ENCODE results near the gene DRD1.
"Not testable (repeated sequence)": the region's sequence is repeated elsewhere in the genome, so short reads cannot be mapped to it uniquely, and the experiment has no call there.

DRD1 gene

GRCh38 chr5:175460126-175460525 lies 16.1 kb upstream of the DRD1 start:
- Histone ChIP-seq H3K4me2 (no peak overlapping the region), H3K27me3 (ENCODE audit: insufficient read depth, low read depth) (no peaks in the 10 kb centered on the region), H3K4me1 (ENCODE audit: low read depth, poor library complexity, severe bottlenecking) (peaks cover 9% of the 10 kb centered on the region), H3K36me3 (ENCODE audit: insufficient read depth) (no peaks in the 10 kb centered on the region), H3K79me2 (ENCODE audit: insufficient read depth, low read depth) (no peaks in the 10 kb centered on the region), H2AFZ (ENCODE audit: low read depth) (no peak overlapping the region), H3K9ac (no peak overlapping the region), H3K27ac (no peak overlapping the region), H4K20me1 (ENCODE audit: insufficient read depth) (no peaks in the 10 kb centered on the region), H3K4me3 (IDR thresholded peaks at IDR 0.05; ENCODE audit: insufficient read depth, low read depth, low read length) (no peak overlapping the region)
- no peak for TF ChIP-seq CTCF (conservative IDR thresholded peaks at IDR 0.05; ENCODE audit: low read depth, low read length)

GRCh38 chr5:175457466-175457865 lies 13.5 kb upstream of the DRD1 start:
- TF ChIP-seq CTCF (conservative IDR thresholded peaks at IDR 0.05; ENCODE audit: low read depth, low read length), result no peak
- Histone ChIP-seq H3K36me3 (ENCODE audit: insufficient read depth) (no peaks in the 10 kb centered on the region), H2AFZ (ENCODE audit: low read depth) (no peak overlapping the region), H3K79me2 (ENCODE audit: insufficient read depth, low read depth) (no peaks in the 10 kb centered on the region), H4K20me1 (ENCODE audit: insufficient read depth) (no peaks in the 10 kb centered on the region), H3K4me2 (no peak overlapping the region), H3K27ac (no peak overlapping the region), H3K9ac (no peak overlapping the region), H3K4me1 (ENCODE audit: low read depth, poor library complexity, severe bottlenecking) (peaks cover 9% of the 10 kb centered on the region), H3K4me3 (IDR thresholded peaks at IDR 0.05; ENCODE audit: insufficient read depth, low read depth, low read length) (no peak overlapping the region), H3K27me3 (ENCODE audit: insufficient read depth, low read depth) (no peaks in the 10 kb centered on the region)

- Histone ChIP-seq H4K20me1 (ENCODE audit: insufficient read depth) (no peaks in the 10 kb centered on the region), H3K27ac (no peak overlapping the region), H3K36me3 (ENCODE audit: insufficient read depth) (no peaks in the 10 kb centered on the region), H3K79me2 (ENCODE audit: insufficient read depth, low read depth) (no peaks in the 10 kb centered on the region), H3K27me3 (ENCODE audit: insufficient read depth, low read depth) (no peaks in the 10 kb centered on the region), H3K4me2 (no peak overlapping the region), H2AFZ (ENCODE audit: low read depth) (no peak overlapping the region), H3K4me1 (ENCODE audit: low read depth, poor library complexity, severe bottlenecking) (peaks cover 9% of the 10 kb centered on the region), H3K9ac (no peak overlapping the region), H3K4me3 (IDR thresholded peaks at IDR 0.05; ENCODE audit: insufficient read depth, low read depth, low read length) (no peak overlapping the region)
- TF ChIP-seq CTCF (conservative IDR thresholded peaks at IDR 0.05; ENCODE audit: low read depth, low read length), result no peak
These were observed 12.2 kb upstream of the DRD1 start for GRCh38 chr5:175456105-175456742.

GRCh38 chr5:175454338-175454737 lies 10.4 kb upstream of the DRD1 start:
- not testable (repeated sequence) for H3K36me3 ChIP-seq (ENCODE audit: insufficient read depth); H4K20me1 ChIP-seq (ENCODE audit: insufficient read depth); H3K4me3 ChIP-seq (IDR thresholded peaks at IDR 0.05; ENCODE audit: insufficient read depth, low read depth, low read length); H3K27ac ChIP-seq; H3K27me3 ChIP-seq (ENCODE audit: insufficient read depth, low read depth); H3K4me2 ChIP-seq; H3K4me1 ChIP-seq (ENCODE audit: low read depth, poor library complexity, severe bottlenecking); H3K9ac ChIP-seq; H2AFZ ChIP-seq (ENCODE audit: low read depth); H3K79me2 ChIP-seq (ENCODE audit: insufficient read depth, low read depth)

GRCh38 chr5:175452166-175452565 lies 8.2 kb upstream of the DRD1 start:
- no peaks in the 10 kb centered on the region for H3K79me2 ChIP-seq (ENCODE audit: insufficient read depth, low read depth)
- TF ChIP-seq CTCF (conservative IDR thresholded peaks at IDR 0.05; ENCODE audit: low read depth, low read length), result no peak
- no peak overlapping the region for H3K4me2 ChIP-seq
- no peaks in the 10 kb centered on the region for H3K36me3 ChIP-seq (ENCODE audit: insufficient read depth)
- H4K20me1 ChIP-seq (ENCODE audit: insufficient read depth), result no peaks in the 10 kb centered on the region
- no peak overlapping the region for H3K27ac ChIP-seq
- H3K4me1 ChIP-seq (ENCODE audit: low read depth, poor library complexity, severe bottlenecking), result peaks cover 2% of the 10 kb centered on the region
- no peak overlapping the region for H3K4me3 ChIP-seq (IDR thresholded peaks at IDR 0.05; ENCODE audit: insufficient read depth, low read depth, low read length)
- no peaks in the 10 kb centered on the region for H3K27me3 ChIP-seq (ENCODE audit: insufficient read depth, low read depth)
- no peak overlapping the region for H2AFZ ChIP-seq (ENCODE audit: low read depth)
- no peak overlapping the region for H3K9ac ChIP-seq

Measured in KMS-11 (cell line).